Upper lobe of left lung (tissue), 4 donors: Measurements from ENCODE around the gene ISL1.

Experiments
- EP300 ChIP-seq, 4 donors: sonication (generic); formaldehyde crosslinking; IDR thresholded peaks; one replicate each; pipeline ENCODE4 v1.5.1; 2017; ENCODE audit warnings: antibody characterized with exemption in 4 of 4, control low read depth in 2 of 4
- POLR2A ChIP-seq, 4 donors: fragments of 450-650 bp; IDR thresholded peaks; one replicate each; pipeline ENCODE4 v1.5.1; 2016 to 2017; ENCODE audit warnings: antibody characterized with exemption in 4 of 4, mild to moderate bottlenecking in 2 of 4
- POLR2AphosphoS5 ChIP-seq, 2 donors: sonication (generic); formaldehyde crosslinking; IDR thresholded peaks; one replicate each; pipeline ENCODE4 v1.5.1; 2017; ENCODE audit warnings: antibody characterized with exemption in 2 of 2
- TF ChIP-seq, protein P1 (sequence below), 6 experiments: fragments of 450-650 bp in 4 of 6; fragments of 200-600 bp in 2 of 6; sonication (generic) in 2 of 6; IDR thresholded peaks; one replicate each; pipeline ENCODE4 v1.5.1; 2016 to 2019; ENCODE audit warnings: antibody characterized with exemption in 6 of 6

DNA sequence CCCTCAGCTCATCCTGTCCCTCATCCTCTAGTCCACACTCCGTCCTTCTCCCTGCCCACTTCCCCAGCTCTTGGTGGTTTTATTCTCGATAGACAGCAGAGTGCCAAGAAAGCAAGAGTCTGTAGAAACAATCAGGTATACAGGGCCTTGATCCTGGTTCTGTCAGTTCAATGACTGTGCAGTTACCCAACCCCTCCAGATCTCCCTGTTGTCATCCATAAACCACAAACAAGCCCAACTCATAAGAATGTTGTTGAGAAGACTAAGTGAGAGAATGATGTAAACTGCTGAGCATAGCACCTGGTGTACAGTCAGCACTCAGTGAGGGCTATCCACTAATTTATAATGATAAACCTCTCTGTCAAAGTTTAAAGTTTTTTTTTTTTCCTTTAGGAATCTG is 31.3 kb downstream of the ISL1 start:
- TF ChIP-seq EP300 (IDR thresholded peaks at IDR 0.05): no peak
- TF ChIP-seq, protein P1, sequence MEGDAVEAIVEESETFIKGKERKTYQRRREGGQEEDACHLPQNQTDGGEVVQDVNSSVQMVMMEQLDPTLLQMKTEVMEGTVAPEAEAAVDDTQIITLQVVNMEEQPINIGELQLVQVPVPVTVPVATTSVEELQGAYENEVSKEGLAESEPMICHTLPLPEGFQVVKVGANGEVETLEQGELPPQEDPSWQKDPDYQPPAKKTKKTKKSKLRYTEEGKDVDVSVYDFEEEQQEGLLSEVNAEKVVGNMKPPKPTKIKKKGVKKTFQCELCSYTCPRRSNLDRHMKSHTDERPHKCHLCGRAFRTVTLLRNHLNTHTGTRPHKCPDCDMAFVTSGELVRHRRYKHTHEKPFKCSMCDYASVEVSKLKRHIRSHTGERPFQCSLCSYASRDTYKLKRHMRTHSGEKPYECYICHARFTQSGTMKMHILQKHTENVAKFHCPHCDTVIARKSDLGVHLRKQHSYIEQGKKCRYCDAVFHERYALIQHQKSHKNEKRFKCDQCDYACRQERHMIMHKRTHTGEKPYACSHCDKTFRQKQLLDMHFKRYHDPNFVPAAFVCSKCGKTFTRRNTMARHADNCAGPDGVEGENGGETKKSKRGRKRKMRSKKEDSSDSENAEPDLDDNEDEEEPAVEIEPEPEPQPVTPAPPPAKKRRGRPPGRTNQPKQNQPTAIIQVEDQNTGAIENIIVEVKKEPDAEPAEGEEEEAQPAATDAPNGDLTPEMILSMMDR (IDR thresholded peaks at IDR 0.05): no peak
- TF ChIP-seq POLR2A (IDR thresholded peaks at IDR 0.05): no peak
- no peak for TF ChIP-seq POLR2AphosphoS5 (IDR thresholded peaks at IDR 0.05)
